ENCODE measurements around the gene RAPGEF5. TPM values are rescaled to one million over a fixed set of nuclear protein-coding genes. Genes with fewer than 3 reads are reported as not detected.

RAPGEF5 gene
- polyA plus RNA-seq, 2 donors = 6.6 to 6.7 TPM

DNA sequence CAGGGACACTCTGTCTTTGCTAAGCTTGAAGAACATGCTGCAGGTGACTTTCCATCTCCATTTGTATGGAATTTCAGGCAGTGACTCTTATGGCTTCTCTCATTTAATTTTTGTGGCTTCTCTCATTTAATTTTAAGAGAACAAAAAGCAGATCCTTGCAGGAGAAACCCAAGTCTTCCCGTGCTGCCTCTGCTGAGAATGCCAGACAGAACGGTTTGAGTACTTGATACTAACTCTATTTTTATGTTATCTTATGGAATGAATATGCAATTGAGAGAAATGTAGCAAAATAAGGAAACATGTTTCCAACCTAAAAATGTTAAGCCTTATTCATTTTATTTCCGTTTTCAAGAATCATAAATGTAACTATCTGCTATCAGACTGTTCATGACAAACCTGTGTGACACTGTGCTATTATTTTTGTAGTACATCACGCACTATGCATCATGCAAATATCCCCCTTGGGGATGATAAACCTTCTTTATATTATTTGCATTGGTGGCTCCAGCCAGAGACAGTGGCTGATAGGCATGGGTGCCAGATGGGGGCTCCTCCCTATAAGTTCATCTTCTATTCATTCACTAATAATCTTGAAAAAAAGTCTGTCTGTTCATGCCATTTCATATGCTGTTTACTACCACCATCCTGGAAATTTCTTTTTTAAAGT, 6.9 kb upstream of the RAPGEF5 start:
- whole genome bisulfite sequencing, 2 donors = 92 to 93% methylated on average over 4 of the region's 4 CpGs
- Histone ChIP-seq H3K9me3 (ENCODE audit: control insufficient read depth in 2 of 2, insufficient read depth in 1 of 2, low read depth in 1 of 2, low read length in 1 of 2) (no peaks in the 10 kb centered on the region), H3K4me3 (ENCODE audit: low read depth in 1 of 2, low read length in 2 of 2) (no peak overlapping the region), H3K36me3 (ENCODE audit: control insufficient read depth in 2 of 2, insufficient read depth in 2 of 2, low read length in 1 of 2) (no peaks in the 10 kb centered on the region), H3K27me3 (ENCODE audit: control insufficient read depth in 1 of 2, insufficient read depth in 2 of 2, low read length in 2 of 2) (no peaks in the 10 kb centered on the region), H3K4me1 (ENCODE audit: control insufficient read depth in 2 of 2, insufficient read depth in 2 of 2, low read length in 1 of 2) (no peaks in the 10 kb centered on the region), H3K27ac (ENCODE audit: low read depth in 2 of 2, low read length in 1 of 2) (no peak overlapping the region)

GRCh38 chr7:22361795-22362194, 4.8 kb upstream of the RAPGEF5 start:
- H3K27me3 ChIP-seq (ENCODE audit: control insufficient read depth in 1 of 2, insufficient read depth in 2 of 2, low read length in 2 of 2) = no peaks in the 10 kb centered on the region
- no peak overlapping the region for H3K4me3 ChIP-seq (ENCODE audit: low read depth in 1 of 2, low read length in 2 of 2)
- 34 to 47% methylated on average over 2 of the region's 2 CpGs for WGBS, 2 donors
- peaks cover 0 to 7% of the 10 kb centered on the region in 2 donors for H3K4me1 ChIP-seq (ENCODE audit: control insufficient read depth in 2 of 2, insufficient read depth in 2 of 2, low read length in 1 of 2)
- H3K27ac ChIP-seq (ENCODE audit: low read depth in 2 of 2, low read length in 1 of 2) = no peak overlapping the region
- H3K9me3 ChIP-seq (ENCODE audit: control insufficient read depth in 2 of 2, insufficient read depth in 1 of 2, low read depth in 1 of 2, low read length in 1 of 2) = no peaks in the 10 kb centered on the region
- no peaks in the 10 kb centered on the region for H3K36me3 ChIP-seq (ENCODE audit: control insufficient read depth in 2 of 2, insufficient read depth in 2 of 2, low read length in 1 of 2)

DNA sequence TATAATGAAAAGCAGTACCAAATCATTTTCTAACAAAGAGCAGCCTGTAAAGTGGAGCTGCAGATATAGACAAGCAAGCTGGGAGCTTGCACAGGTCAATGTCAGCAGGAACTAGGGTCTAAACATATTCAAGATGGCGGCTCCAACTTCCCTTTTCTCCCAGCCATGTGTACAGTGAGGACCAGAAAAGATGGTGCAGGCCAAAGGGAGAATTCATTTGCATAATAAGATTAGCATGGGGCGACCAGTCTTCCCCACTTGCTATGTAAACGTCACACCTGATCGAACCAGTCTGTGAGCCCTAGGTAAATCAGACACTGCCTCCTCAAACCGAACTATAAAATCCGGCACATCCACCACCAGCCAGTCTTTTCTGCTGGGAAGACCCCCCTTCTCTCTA, 4.4 kb upstream of the RAPGEF5 start:
- H3K9me3 ChIP-seq (ENCODE audit: control insufficient read depth in 2 of 2, insufficient read depth in 1 of 2, low read depth in 1 of 2, low read length in 1 of 2) = no peaks in the 10 kb centered on the region
- no peak overlapping the region for H3K27ac ChIP-seq (ENCODE audit: low read depth in 2 of 2, low read length in 1 of 2)
- no peaks in the 10 kb centered on the region for H3K27me3 ChIP-seq (ENCODE audit: control insufficient read depth in 1 of 2, insufficient read depth in 2 of 2, low read length in 2 of 2)
- H3K36me3 ChIP-seq (ENCODE audit: control insufficient read depth in 2 of 2, insufficient read depth in 2 of 2, low read length in 1 of 2) = no peaks in the 10 kb centered on the region
- H3K4me1 ChIP-seq (ENCODE audit: control insufficient read depth in 2 of 2, insufficient read depth in 2 of 2, low read length in 1 of 2) = peaks cover 0 to 7% of the 10 kb centered on the region in 2 donors
- no peak overlapping the region for H3K4me3 ChIP-seq (ENCODE audit: low read depth in 1 of 2, low read length in 2 of 2)
- 83 to 85% methylated on average over 6 of the region's 6 CpGs for WGBS, 2 donors

GRCh38 chr7:22358820-22359697, 2.1 kb upstream of the RAPGEF5 start:
- 91 to 93% methylated on average over 8 of the region's 8 CpGs for WGBS, 2 donors
- Histone ChIP-seq H3K4me3 (ENCODE audit: low read depth in 1 of 2, low read length in 2 of 2) (no peak overlapping the region), H3K27ac (ENCODE audit: low read depth in 2 of 2, low read length in 1 of 2) (no peak overlapping the region), H3K27me3 (ENCODE audit: control insufficient read depth in 1 of 2, insufficient read depth in 2 of 2, low read length in 2 of 2) (no peaks in the 10 kb centered on the region), H3K4me1 (ENCODE audit: control insufficient read depth in 2 of 2, insufficient read depth in 2 of 2, low read length in 1 of 2) (peaks cover 0 to 9% of the 10 kb centered on the region in 2 donors), H3K9me3 (ENCODE audit: control insufficient read depth in 2 of 2, insufficient read depth in 1 of 2, low read depth in 1 of 2, low read length in 1 of 2) (no peaks in the 10 kb centered on the region), H3K36me3 (ENCODE audit: control insufficient read depth in 2 of 2, insufficient read depth in 2 of 2, low read length in 1 of 2) (no peaks in the 10 kb centered on the region)

DNA sequence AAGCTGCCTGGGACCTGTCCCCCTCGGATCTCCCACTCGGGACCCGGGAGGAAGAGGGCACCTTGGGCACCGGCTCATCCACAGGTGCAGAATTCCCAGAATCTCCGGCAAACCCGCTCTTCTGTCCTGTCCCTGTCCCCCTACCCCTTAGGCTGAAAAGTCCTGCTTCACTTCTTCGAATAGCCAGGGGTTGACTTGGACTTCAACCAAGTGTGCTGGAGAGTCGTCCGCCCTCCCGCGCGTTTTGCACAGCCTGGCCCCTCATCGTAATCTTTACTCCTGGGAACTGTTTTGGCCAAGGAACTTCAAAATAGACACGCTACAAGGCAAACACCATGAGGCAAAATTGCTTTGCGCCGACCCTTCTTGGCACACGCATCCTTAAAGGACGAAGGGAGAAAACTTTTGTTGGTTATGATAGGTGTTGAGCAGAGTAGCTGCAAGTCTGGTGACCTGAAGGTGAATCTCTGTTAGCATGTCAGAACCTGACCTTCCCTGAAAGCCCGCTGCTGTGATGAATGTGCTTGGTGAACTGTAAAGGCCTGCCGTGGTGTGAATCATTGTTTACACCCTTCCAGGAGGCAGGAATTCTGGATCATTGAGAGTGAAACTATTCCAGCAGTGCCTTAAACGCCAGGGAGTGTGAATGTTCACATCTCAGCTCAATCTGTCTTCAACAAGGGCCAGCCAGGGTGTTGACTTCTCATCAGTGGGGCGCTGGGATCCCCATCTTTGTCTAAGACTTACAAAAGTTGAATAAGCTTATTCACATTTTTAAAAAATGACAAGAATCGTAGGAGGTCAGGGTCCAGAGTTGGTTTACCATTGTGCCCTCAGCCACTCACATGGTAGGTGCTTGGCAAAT, 589 bp upstream of the RAPGEF5 start:
- H3K27me3 ChIP-seq (ENCODE audit: control insufficient read depth in 1 of 2, insufficient read depth in 2 of 2, low read length in 2 of 2) = no peaks in the 10 kb centered on the region
- H3K27ac ChIP-seq (ENCODE audit: low read depth in 2 of 2, low read length in 1 of 2) = peak overlapping the region; percentile 90 to 94
- peak overlapping the region; percentile 12 to 80 for H3K4me3 ChIP-seq (ENCODE audit: low read depth in 1 of 2, low read length in 2 of 2)
- no peaks in the 10 kb centered on the region for H3K36me3 ChIP-seq (ENCODE audit: control insufficient read depth in 2 of 2, insufficient read depth in 2 of 2, low read length in 1 of 2)
- WGBS, 2 donors = 24 to 25% methylated on average over 19 to 23 of the region's 23 CpGs
- H3K9me3 ChIP-seq (ENCODE audit: control insufficient read depth in 2 of 2, insufficient read depth in 1 of 2, low read depth in 1 of 2, low read length in 1 of 2) = no peaks in the 10 kb centered on the region
- H3K4me1 ChIP-seq (ENCODE audit: control insufficient read depth in 2 of 2, insufficient read depth in 2 of 2, low read length in 1 of 2) = peaks cover 0 to 9% of the 10 kb centered on the region in 2 donors

- Histone ChIP-seq H3K9me3 (ENCODE audit: control insufficient read depth in 2 of 2, insufficient read depth in 1 of 2, low read depth in 1 of 2, low read length in 1 of 2) (no peaks in the 10 kb centered on the region), H3K27ac (ENCODE audit: low read depth in 2 of 2, low read length in 1 of 2) (peak overlapping the region; percentile 73 to 94), H3K36me3 (ENCODE audit: control insufficient read depth in 2 of 2, insufficient read depth in 2 of 2, low read length in 1 of 2) (no peaks in the 10 kb centered on the region), H3K27me3 (ENCODE audit: control insufficient read depth in 1 of 2, insufficient read depth in 2 of 2, low read length in 2 of 2) (no peaks in the 10 kb centered on the region), H3K4me3 (ENCODE audit: low read depth in 1 of 2, low read length in 2 of 2) (peak overlapping the region; percentile 74 to 80), H3K4me1 (ENCODE audit: control insufficient read depth in 2 of 2, insufficient read depth in 2 of 2, low read length in 1 of 2) (peaks cover 0 to 9% of the 10 kb centered on the region in 2 donors)
- 7 to 10% methylated on average over 22 to 26 of the region's 26 CpGs for WGBS, 2 donors
Measured at GRCh38 chr7:22356010-22356691, 803 bp downstream of the RAPGEF5 start.

DNA sequence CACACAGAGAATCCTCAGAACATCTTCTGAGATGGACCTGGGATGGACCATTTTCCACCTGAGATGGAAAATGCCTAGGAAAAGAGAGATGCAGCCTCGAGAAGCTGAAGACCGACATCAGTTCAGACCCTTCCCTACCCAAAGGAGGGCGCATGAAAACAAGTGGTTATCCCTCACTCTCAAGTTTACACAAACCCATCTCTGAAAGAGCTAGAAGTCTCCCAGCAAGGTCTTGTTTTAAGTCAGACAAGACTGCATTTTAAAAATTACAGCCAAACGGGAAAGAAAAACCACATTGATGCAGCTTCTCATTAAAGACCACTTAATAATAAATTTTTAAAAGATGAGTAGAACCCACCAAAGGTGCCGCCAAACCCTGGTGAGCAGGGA, 1.3 kb downstream of the RAPGEF5 start:
- Histone ChIP-seq H3K4me1 (ENCODE audit: control insufficient read depth in 2 of 2, insufficient read depth in 2 of 2, low read length in 1 of 2) (peaks cover 0 to 9% of the 10 kb centered on the region in 2 donors), H3K27ac (ENCODE audit: low read depth in 2 of 2, low read length in 1 of 2) (peak overlapping the region; percentile 40 to 73), H3K27me3 (ENCODE audit: control insufficient read depth in 1 of 2, insufficient read depth in 2 of 2, low read length in 2 of 2) (no peaks in the 10 kb centered on the region), H3K9me3 (ENCODE audit: control insufficient read depth in 2 of 2, insufficient read depth in 1 of 2, low read depth in 1 of 2, low read length in 1 of 2) (no peaks in the 10 kb centered on the region), H3K36me3 (ENCODE audit: control insufficient read depth in 2 of 2, insufficient read depth in 2 of 2, low read length in 1 of 2) (no peaks in the 10 kb centered on the region), H3K4me3 (ENCODE audit: low read depth in 1 of 2, low read length in 2 of 2) (peak overlapping the region; percentile 74 to 80)
- 45 to 47% methylated on average over 5 of the region's 5 CpGs for WGBS, 2 donors

- peaks cover 0 to 9% of the 10 kb centered on the region in 2 donors for H3K4me1 ChIP-seq (ENCODE audit: control insufficient read depth in 2 of 2, insufficient read depth in 2 of 2, low read length in 1 of 2)
- WGBS, 2 donors = 34 to 77% methylated on average over 2 of the region's 2 CpGs
- no peak overlapping the region for H3K27ac ChIP-seq (ENCODE audit: low read depth in 2 of 2, low read length in 1 of 2)
- H3K36me3 ChIP-seq (ENCODE audit: control insufficient read depth in 2 of 2, insufficient read depth in 2 of 2, low read length in 1 of 2) = no peaks in the 10 kb centered on the region
- H3K27me3 ChIP-seq (ENCODE audit: control insufficient read depth in 1 of 2, insufficient read depth in 2 of 2, low read length in 2 of 2) = no peaks in the 10 kb centered on the region
- no peaks in the 10 kb centered on the region for H3K9me3 ChIP-seq (ENCODE audit: control insufficient read depth in 2 of 2, insufficient read depth in 1 of 2, low read depth in 1 of 2, low read length in 1 of 2)
- H3K4me3 ChIP-seq (ENCODE audit: low read depth in 1 of 2, low read length in 2 of 2) = peak overlapping the region; percentile 13 to 16
Measured at GRCh38 chr7:22354462-22354861, 2.5 kb downstream of the RAPGEF5 start.

GRCh38 chr7:22352887-22353286, 4.1 kb downstream of the RAPGEF5 start:
- Histone ChIP-seq H3K4me1 (ENCODE audit: control insufficient read depth in 2 of 2, insufficient read depth in 2 of 2, low read length in 1 of 2) (peaks cover 0 to 6% of the 10 kb centered on the region in 2 donors), H3K27ac (ENCODE audit: low read depth in 2 of 2, low read length in 1 of 2) (no peak overlapping the region), H3K27me3 (ENCODE audit: control insufficient read depth in 1 of 2, insufficient read depth in 2 of 2, low read length in 2 of 2) (no peaks in the 10 kb centered on the region), H3K4me3 (ENCODE audit: low read depth in 1 of 2, low read length in 2 of 2) (no peak overlapping the region), H3K36me3 (ENCODE audit: control insufficient read depth in 2 of 2, insufficient read depth in 2 of 2, low read length in 1 of 2) (no peaks in the 10 kb centered on the region), H3K9me3 (ENCODE audit: control insufficient read depth in 2 of 2, insufficient read depth in 1 of 2, low read depth in 1 of 2, low read length in 1 of 2) (no peaks in the 10 kb centered on the region)
- 91 to 95% methylated on average over 4 of the region's 4 CpGs for WGBS, 2 donors
